ENCODE measurements around the gene RASAL1. TPM values are rescaled to one million over a fixed set of nuclear protein-coding genes. Genes with fewer than 3 reads are reported as not detected.

The RASAL1 gene
- total RNA-seq, 4 donors from 2014 or later: not detected

- no peak for TF ChIP-seq CTCF (IDR thresholded peaks at IDR 0.05; ENCODE audit: low read depth)
Measured at GRCh38 chr12:113130457-113131135, 5.0 kb downstream of the RASAL1 start.

GRCh38 chr12:113129664-113130456 lies 5.7 kb downstream of the RASAL1 start:
- TF ChIP-seq CTCF (IDR thresholded peaks at IDR 0.05; ENCODE audit: low read depth): no peak

GRCh38 chr12:113128802-113129663 lies 6.5 kb downstream of the RASAL1 start:
- TF ChIP-seq CTCF (IDR thresholded peaks at IDR 0.05; ENCODE audit: low read depth): no peak

- TF ChIP-seq CTCF (IDR thresholded peaks at IDR 0.05; ENCODE audit: low read depth): no peak
Measured at GRCh38 chr12:113127791-113128199, 7.8 kb downstream of the RASAL1 start.

GRCh38 chr12:113120670-113121370 lies 14.7 kb downstream of the RASAL1 start:
- no peak for TF ChIP-seq CTCF (IDR thresholded peaks at IDR 0.05; ENCODE audit: low read depth)

GRCh38 chr12:113119980-113120669 lies 15.4 kb downstream of the RASAL1 start:
- no peak for TF ChIP-seq CTCF (IDR thresholded peaks at IDR 0.05; ENCODE audit: low read depth)
